WTC11 (cell line): ENCODE data around the gene IQGAP3. TPM values are rescaled to one million over a fixed set of nuclear protein-coding genes. Genes with fewer than 3 reads are reported as not detected.

Experiments
- ATAC-seq: fragments of 200-7000 bp; cut with Tn5 transposase; 2 replicates; pipeline ENCODE4 v1.10.0; 2021; ENCODE audit warnings: mild to moderate bottlenecking, moderate library complexity
- CTCF ChIA-PET: fragments of 300-600 bp; sonication (Branson Sonifier 250); formaldehyde crosslinking; loops from one replicate; lab custom pipeline; 2021; ENCODE audit warnings: antibody characterized with exemption; lab: Charles Lee
- POLR2A ChIA-PET: fragments of 350-600 bp; sonication (Branson Sonifier 250); formaldehyde crosslinking; loops from one replicate; lab custom pipeline; 2021; ENCODE audit warnings: antibody characterized with exemption; lab: Charles Lee
- DNase-seq: peaks from one replicate; pipeline ENCODE4 v3.0.0; 2021; ENCODE audit warnings: low spot score
- H3K27ac Mint-ChIP-seq: 2 replicates; pipeline ENCODE4 v1.8.0; 2021; ENCODE audit warnings: mixed read lengths
- H3K27me3 Mint-ChIP-seq: 2 replicates; pipeline ENCODE4 v1.8.0; 2021; ENCODE audit warnings: low read depth, mild to moderate bottlenecking, moderate library complexity, mixed read lengths
- H3K36me3 Mint-ChIP-seq: 2 replicates; pipeline ENCODE4 v1.8.0; 2021; ENCODE audit warnings: mixed read lengths
- H3K4me1 Mint-ChIP-seq: 2 replicates; pipeline ENCODE4 v1.8.0; 2022; ENCODE audit warnings: mixed read lengths
- H3K4me3 Mint-ChIP-seq: 2 replicates; pipeline ENCODE4 v1.8.0; 2021; ENCODE audit warnings: mild to moderate bottlenecking, moderate library complexity, mixed read lengths
- H3K9me3 Mint-ChIP-seq: 2 replicates; pipeline ENCODE4 v1.8.0; 2021; ENCODE audit warnings: mixed read lengths
- ATF1 ChIP-seq: sonication (generic); formaldehyde crosslinking; IDR thresholded peaks from 2 replicates; pipeline ENCODE4 v1.8.1; 2023; ENCODE audit warnings: mild to moderate bottlenecking, moderate library complexity, missing genetic modification reagents
- FOXP4 ChIP-seq: sonication (generic); formaldehyde crosslinking; IDR thresholded peaks from 2 replicates; pipeline ENCODE4 v1.8.0; 2022; ENCODE audit warnings: mild to moderate bottlenecking, missing genetic modification reagents
- HMGA2 ChIP-seq: fragments of 250-450 bp; sonication (Bioruptor Pico); IDR thresholded peaks from 2 replicates; pipeline ENCODE4 v1.4.0; 2021; ENCODE audit warnings: mild to moderate bottlenecking, moderate library complexity
- NR2C2 ChIP-seq: sonication (generic); formaldehyde crosslinking; IDR thresholded peaks from 2 replicates; pipeline ENCODE4 v1.8.0; 2022; ENCODE audit warnings: mild to moderate bottlenecking, missing genetic modification reagents
- TEAD4 ChIP-seq: sonication (generic); formaldehyde crosslinking; IDR thresholded peaks from 2 replicates; pipeline ENCODE4 v1.8.0; 2022; ENCODE audit warnings: mild to moderate bottlenecking, missing genetic modification reagents
- USF2 ChIP-seq: sonication (generic); formaldehyde crosslinking; IDR thresholded peaks from 2 replicates; pipeline ENCODE4 v1.8.1; 2023; ENCODE audit warnings: mild to moderate bottlenecking, missing genetic modification reagents, moderate library complexity
- ZNF425 ChIP-seq: fragments of 250-450 bp; sonication (Bioruptor Pico); conservative IDR thresholded peaks from 2 replicates; pipeline ENCODE4 v1.9.0; 2021; ENCODE audit warnings: mild to moderate bottlenecking
- ZSCAN18 ChIP-seq: fragments of 250-450 bp; sonication (Bioruptor Pico); IDR thresholded peaks from 2 replicates; pipeline ENCODE4 v2.1.2; 2022; ENCODE audit warnings: mild to moderate bottlenecking, moderate library complexity
- total RNA-seq: library from RNA; stranded (reverse); gene quantifications from 3 replicates; pipeline ENCODE4 v1.2.3, GENCODE V29; 2021
- TF ChIP-seq, protein P1 (sequence below): sonication (generic); formaldehyde crosslinking; IDR thresholded peaks from 2 replicates; pipeline ENCODE4 v1.8.0; 2023; ENCODE audit warnings: missing genetic modification reagents, mild to moderate bottlenecking, borderline replicate concordance
- TF ChIP-seq, protein P2 (sequence below): sonication (generic); formaldehyde crosslinking; IDR thresholded peaks from 2 replicates; pipeline ENCODE4 v1.8.0; 2023; ENCODE audit warnings: missing genetic modification reagents
- TF ChIP-seq, protein P3 (sequence below): sonication (generic); formaldehyde crosslinking; IDR thresholded peaks from 2 replicates; pipeline ENCODE4 v1.8.0; 2022; ENCODE audit warnings: mild to moderate bottlenecking, missing genetic modification reagents
- TF ChIP-seq, protein P4 (sequence below): sonication (generic); formaldehyde crosslinking; IDR thresholded peaks from 2 replicates; pipeline ENCODE4 v1.8.1; 2023; ENCODE audit warnings: mild to moderate bottlenecking, missing genetic modification reagents
- TF ChIP-seq, protein P5 (sequence below): sonication (generic); formaldehyde crosslinking; IDR thresholded peaks from 2 replicates; pipeline ENCODE4 v1.8.1; 2023; ENCODE audit warnings: mild to moderate bottlenecking, missing genetic modification reagents, borderline replicate concordance
- TF ChIP-seq, protein P6 (sequence below): sonication (generic); formaldehyde crosslinking; conservative IDR thresholded peaks from 2 replicates; pipeline ENCODE4 v1.8.1; 2022; ENCODE audit warnings: mild to moderate bottlenecking, missing genetic modification reagents

The IQGAP3 gene
- total RNA-seq, 1 experiment from 2014 or later, result 33.3 TPM

- no peak for TF ChIP-seq ZSCAN18 (CRISPR knock-in tag)
- TF ChIP-seq, protein P1, sequence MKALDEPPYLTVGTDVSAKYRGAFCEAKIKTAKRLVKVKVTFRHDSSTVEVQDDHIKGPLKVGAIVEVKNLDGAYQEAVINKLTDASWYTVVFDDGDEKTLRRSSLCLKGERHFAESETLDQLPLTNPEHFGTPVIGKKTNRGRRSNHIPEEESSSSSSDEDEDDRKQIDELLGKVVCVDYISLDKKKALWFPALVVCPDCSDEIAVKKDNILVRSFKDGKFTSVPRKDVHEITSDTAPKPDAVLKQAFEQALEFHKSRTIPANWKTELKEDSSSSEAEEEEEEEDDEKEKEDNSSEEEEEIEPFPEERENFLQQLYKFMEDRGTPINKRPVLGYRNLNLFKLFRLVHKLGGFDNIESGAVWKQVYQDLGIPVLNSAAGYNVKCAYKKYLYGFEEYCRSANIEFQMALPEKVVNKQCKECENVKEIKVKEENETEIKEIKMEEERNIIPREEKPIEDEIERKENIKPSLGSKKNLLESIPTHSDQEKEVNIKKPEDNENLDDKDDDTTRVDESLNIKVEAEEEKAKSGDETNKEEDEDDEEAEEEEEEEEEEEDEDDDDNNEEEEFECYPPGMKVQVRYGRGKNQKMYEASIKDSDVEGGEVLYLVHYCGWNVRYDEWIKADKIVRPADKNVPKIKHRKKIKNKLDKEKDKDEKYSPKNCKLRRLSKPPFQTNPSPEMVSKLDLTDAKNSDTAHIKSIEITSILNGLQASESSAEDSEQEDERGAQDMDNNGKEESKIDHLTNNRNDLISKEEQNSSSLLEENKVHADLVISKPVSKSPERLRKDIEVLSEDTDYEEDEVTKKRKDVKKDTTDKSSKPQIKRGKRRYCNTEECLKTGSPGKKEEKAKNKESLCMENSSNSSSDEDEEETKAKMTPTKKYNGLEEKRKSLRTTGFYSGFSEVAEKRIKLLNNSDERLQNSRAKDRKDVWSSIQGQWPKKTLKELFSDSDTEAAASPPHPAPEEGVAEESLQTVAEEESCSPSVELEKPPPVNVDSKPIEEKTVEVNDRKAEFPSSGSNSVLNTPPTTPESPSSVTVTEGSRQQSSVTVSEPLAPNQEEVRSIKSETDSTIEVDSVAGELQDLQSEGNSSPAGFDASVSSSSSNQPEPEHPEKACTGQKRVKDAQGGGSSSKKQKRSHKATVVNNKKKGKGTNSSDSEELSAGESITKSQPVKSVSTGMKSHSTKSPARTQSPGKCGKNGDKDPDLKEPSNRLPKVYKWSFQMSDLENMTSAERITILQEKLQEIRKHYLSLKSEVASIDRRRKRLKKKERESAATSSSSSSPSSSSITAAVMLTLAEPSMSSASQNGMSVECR (CRISPR knock-in tag), result no peak
- TF ChIP-seq, protein P2, sequence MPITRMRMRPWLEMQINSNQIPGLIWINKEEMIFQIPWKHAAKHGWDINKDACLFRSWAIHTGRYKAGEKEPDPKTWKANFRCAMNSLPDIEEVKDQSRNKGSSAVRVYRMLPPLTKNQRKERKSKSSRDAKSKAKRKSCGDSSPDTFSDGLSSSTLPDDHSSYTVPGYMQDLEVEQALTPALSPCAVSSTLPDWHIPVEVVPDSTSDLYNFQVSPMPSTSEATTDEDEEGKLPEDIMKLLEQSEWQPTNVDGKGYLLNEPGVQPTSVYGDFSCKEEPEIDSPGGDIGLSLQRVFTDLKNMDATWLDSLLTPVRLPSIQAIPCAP, result no peak
Measured at GRCh38 chr1:156480411-156481192, 91.8 kb downstream of the IQGAP3 start (continued).

DNA sequence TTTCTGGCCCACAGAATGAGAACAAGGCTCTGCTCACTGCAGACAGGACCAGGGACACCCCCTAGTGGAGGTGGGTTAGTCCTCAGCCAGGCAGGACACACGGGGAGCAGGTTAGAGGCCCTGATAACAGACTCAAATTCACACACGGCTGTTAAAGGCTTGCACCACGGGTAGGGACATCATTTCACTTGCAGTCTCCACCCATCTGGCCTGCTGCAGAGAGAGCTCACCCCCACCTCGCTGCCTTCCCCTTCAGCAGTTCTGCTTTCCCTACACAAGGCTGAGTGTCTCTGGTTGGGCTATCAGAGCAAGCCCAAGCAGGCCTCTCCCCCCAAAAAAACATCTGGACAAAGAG lies 92.4 kb downstream of the IQGAP3 start:
- Mint-ChIP-seq H3K27me3 (no peaks in the 10 kb centered on the region), H3K27ac (peak overlapping the region; percentile 48; the same call in 1 of the 2 replicates), H3K36me3 (peaks cover 29% of the 10 kb centered on the region), H3K9me3 (no peaks in the 10 kb centered on the region), H3K4me1 (peaks cover 27% of the 10 kb centered on the region), H3K4me3 (no peak overlapping the region)
- ATAC-seq, result peak; percentile 15
- POLR2A ChIA-PET, result interaction anchor here (0.5 to 2.5 kb wide), 8 partner anchors 10 to 151 kb away, joined by 3 to 24 read pairs (median 4); partner anchors contain the start of gene MEF2D
- no peak for DNase-seq
- CTCF ChIA-PET, result interaction anchor here (0.5 to 6.1 kb wide), 68 partner anchors 8 to 247 kb away, joined by 3 to 145 read pairs (median 6); partner anchors contain the start of genes CRABP2, GPATCH4, HAPLN2 and IQGAP3
- TF ChIP-seq FOXP4 (no peak), HMGA2 (CRISPR knock-in tag) (no peak), TEAD4 (no peak), NR2C2 (no peak), ATF1 (no peak), ZNF425 (CRISPR knock-in tag) (no peak), USF2 (CRISPR knock-in tag) (no peak)
- TF ChIP-seq, protein P3, sequence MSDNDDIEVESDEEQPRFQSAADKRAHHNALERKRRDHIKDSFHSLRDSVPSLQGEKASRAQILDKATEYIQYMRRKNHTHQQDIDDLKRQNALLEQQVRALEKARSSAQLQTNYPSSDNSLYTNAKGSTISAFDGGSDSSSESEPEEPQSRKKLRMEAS, result no peak
- TF ChIP-seq, protein P2, result no peak
- TF ChIP-seq, protein P4, sequence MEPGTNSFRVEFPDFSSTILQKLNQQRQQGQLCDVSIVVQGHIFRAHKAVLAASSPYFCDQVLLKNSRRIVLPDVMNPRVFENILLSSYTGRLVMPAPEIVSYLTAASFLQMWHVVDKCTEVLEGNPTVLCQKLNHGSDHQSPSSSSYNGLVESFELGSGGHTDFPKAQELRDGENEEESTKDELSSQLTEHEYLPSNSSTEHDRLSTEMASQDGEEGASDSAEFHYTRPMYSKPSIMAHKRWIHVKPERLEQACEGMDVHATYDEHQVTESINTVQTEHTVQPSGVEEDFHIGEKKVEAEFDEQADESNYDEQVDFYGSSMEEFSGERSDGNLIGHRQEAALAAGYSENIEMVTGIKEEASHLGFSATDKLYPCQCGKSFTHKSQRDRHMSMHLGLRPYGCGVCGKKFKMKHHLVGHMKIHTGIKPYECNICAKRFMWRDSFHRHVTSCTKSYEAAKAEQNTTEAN (CRISPR knock-in tag), result no peak
- TF ChIP-seq, protein P5, sequence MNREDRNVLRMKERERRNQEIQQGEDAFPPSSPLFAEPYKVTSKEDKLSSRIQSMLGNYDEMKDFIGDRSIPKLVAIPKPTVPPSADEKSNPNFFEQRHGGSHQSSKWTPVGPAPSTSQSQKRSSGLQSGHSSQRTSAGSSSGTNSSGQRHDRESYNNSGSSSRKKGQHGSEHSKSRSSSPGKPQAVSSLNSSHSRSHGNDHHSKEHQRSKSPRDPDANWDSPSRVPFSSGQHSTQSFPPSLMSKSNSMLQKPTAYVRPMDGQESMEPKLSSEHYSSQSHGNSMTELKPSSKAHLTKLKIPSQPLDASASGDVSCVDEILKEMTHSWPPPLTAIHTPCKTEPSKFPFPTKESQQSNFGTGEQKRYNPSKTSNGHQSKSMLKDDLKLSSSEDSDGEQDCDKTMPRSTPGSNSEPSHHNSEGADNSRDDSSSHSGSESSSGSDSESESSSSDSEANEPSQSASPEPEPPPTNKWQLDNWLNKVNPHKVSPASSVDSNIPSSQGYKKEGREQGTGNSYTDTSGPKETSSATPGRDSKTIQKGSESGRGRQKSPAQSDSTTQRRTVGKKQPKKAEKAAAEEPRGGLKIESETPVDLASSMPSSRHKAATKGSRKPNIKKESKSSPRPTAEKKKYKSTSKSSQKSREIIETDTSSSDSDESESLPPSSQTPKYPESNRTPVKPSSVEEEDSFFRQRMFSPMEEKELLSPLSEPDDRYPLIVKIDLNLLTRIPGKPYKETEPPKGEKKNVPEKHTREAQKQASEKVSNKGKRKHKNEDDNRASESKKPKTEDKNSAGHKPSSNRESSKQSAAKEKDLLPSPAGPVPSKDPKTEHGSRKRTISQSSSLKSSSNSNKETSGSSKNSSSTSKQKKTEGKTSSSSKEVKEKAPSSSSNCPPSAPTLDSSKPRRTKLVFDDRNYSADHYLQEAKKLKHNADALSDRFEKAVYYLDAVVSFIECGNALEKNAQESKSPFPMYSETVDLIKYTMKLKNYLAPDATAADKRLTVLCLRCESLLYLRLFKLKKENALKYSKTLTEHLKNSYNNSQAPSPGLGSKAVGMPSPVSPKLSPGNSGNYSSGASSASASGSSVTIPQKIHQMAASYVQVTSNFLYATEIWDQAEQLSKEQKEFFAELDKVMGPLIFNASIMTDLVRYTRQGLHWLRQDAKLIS, result no peak
- TF ChIP-seq, protein P6, sequence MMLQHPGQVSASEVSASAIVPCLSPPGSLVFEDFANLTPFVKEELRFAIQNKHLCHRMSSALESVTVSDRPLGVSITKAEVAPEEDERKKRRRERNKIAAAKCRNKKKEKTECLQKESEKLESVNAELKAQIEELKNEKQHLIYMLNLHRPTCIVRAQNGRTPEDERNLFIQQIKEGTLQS (CRISPR knock-in tag), result no peak
